A673 (cell line): ENCODE measurements around the gene PSMC4.

ENCODE experiments used
- EZH2 ChIP-seq: fragments of 200-600 bp; sonication (generic); IDR thresholded peaks from 2 replicates; pipeline ENCODE4 v1.6.1; 2017; ENCODE audit warnings: borderline replicate concordance, low read depth, mild to moderate bottlenecking, mixed read lengths, antibody characterized with exemption, low read length; ENCODE audit not compliant: poor library complexity, severe bottlenecking
- TF ChIP-seq, protein P1 (sequence below): fragments of 300-800, 200-600 bp; sonication (generic); conservative IDR thresholded peaks from 2 replicates; pipeline ENCODE4 v1.5.1; 2017; ENCODE audit warnings: low read depth, mild to moderate bottlenecking, antibody characterized with exemption, low read length, moderate library complexity, mixed read lengths

DNA sequence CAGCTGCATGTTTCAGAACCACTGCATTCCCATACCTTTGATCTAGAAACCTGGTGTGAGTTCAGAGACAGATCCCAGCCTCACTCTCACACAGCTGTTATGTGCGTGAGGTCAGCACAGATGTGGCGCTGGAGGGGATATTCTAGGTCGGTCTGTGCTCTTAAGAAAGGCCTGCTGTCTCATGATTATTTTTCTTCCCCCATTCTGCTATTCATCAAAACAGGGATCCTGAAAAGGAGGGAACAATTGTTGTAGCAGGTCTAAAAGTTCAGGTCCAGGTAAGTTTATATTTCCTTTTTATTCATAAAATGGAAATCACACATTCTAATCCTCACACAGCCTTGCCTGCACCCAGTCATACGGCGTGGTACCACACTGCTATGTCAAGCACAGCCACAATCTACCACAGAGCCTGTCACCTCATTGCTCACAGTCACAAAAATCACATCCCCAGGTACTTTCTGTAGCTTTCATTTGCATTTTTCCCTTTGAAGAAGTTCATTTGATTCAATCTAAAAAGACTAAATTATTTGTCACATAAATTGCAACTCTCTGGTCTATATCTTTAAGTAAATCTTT is 26.8 kb downstream of the PSMC4 start:
- TF ChIP-seq, protein P1, sequence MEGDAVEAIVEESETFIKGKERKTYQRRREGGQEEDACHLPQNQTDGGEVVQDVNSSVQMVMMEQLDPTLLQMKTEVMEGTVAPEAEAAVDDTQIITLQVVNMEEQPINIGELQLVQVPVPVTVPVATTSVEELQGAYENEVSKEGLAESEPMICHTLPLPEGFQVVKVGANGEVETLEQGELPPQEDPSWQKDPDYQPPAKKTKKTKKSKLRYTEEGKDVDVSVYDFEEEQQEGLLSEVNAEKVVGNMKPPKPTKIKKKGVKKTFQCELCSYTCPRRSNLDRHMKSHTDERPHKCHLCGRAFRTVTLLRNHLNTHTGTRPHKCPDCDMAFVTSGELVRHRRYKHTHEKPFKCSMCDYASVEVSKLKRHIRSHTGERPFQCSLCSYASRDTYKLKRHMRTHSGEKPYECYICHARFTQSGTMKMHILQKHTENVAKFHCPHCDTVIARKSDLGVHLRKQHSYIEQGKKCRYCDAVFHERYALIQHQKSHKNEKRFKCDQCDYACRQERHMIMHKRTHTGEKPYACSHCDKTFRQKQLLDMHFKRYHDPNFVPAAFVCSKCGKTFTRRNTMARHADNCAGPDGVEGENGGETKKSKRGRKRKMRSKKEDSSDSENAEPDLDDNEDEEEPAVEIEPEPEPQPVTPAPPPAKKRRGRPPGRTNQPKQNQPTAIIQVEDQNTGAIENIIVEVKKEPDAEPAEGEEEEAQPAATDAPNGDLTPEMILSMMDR: no peak
- TF ChIP-seq EZH2: no peak
